ENCODE measurements around the gene PRSS16. TPM values are rescaled to one million over a fixed set of nuclear protein-coding genes. Genes with fewer than 3 reads are reported as not detected.

PRSS16 gene
- total and polyA plus RNA-seq, 7 experiments from 2014 or later: 0.40 to 2.0 (median 0.72) TPM; not detected in 1

- Mint-ChIP-seq H3K36me3 (peaks cover 3 to 30% (median 9%) of the 10 kb centered on the region in 5 donors), H3K4me1 (peaks cover 0 to 5% (median 0%) of the 10 kb centered on the region in 7 donors), H3K4me3 (no peak overlapping the region), H3K27me3 (peaks cover 72 to 95% (median 93%) of the 10 kb centered on the region in 5 donors), H3K27ac (peak overlapping the region in 5 of 9 donors; percentile 11 to 89 (median 64)), H3K9me3 (peaks cover 8 to 94% (median 68%) of the 10 kb centered on the region in 11 donors)
- H3K27me3 ChIP-seq (ENCODE audit: control insufficient read depth in 2 of 2, insufficient read depth in 2 of 2, low read length in 2 of 2): peaks cover 22 to 74% of the 10 kb centered on the region in 2 donors
- DNase-seq (no peak), ATAC-seq (no peak)
- intact Hi-C loops (cut with micrococcal nuclease): loop anchor here (5.0 to 10.0 kb wide), 4 partner anchors 60 to 1520 kb away; no protein-coding TSS in a partner anchor
- H3K36me3 ChIP-seq (ENCODE audit: control insufficient read depth in 2 of 3, insufficient read depth in 3 of 3, low read length in 3 of 3): no peaks in the 10 kb centered on the region
- H3K4me1 ChIP-seq (ENCODE audit: control insufficient read depth in 2 of 2, insufficient read depth in 2 of 2, low read length in 2 of 2): no peaks in the 10 kb centered on the region
- POLR2A ChIA-PET: no interaction called here
- CTCF ChIA-PET: no interaction called here
- H3K27ac ChIP-seq (ENCODE audit: low read depth, low read length): no peak overlapping the region
- H3K4me3 ChIP-seq (ENCODE audit: low read length): no peak overlapping the region
- H3K9me3 ChIP-seq (ENCODE audit: control insufficient read depth in 2 of 3, low read length in 3 of 3): peaks cover 0 to 56% (median 15%) of the 10 kb centered on the region in 3 experiments
Observed at GRCh38 chr6:27294409-27294808, 46.9 kb downstream of the PRSS16 start.

GRCh38 chr6:27295301-27296079 lies 48.0 kb downstream of the PRSS16 start:
- peak overlapping the region in 6 of 9 donors; percentile 44 to 89 (median 57) for H3K27ac Mint-ChIP-seq
- CTCF ChIA-PET: no interaction called here
- peaks cover 65 to 94% (median 87%) of the 10 kb centered on the region in 5 donors for H3K27me3 Mint-ChIP-seq
- H3K27ac ChIP-seq (ENCODE audit: low read depth, low read length): no peak overlapping the region
- H3K4me1 Mint-ChIP-seq: peaks cover 0 to 4% (median 0%) of the 10 kb centered on the region in 7 donors
- H3K36me3 Mint-ChIP-seq: peaks cover 3 to 27% (median 6%) of the 10 kb centered on the region in 5 donors
- POLR2A ChIA-PET: interaction anchor here (0.6 to 1.0 kb wide), 4 partner anchors 73 to 1164 kb away, joined by 3 read pairs; no protein-coding TSS in a partner anchor
- H3K9me3 Mint-ChIP-seq: peaks cover 8 to 89% (median 60%) of the 10 kb centered on the region in 11 donors
- H3K27me3 ChIP-seq (ENCODE audit: control insufficient read depth in 2 of 2, insufficient read depth in 2 of 2, low read length in 2 of 2): peaks cover 21 to 66% of the 10 kb centered on the region in 2 donors
- DNase-seq (no peak), ATAC-seq (no peak)
- H3K36me3 ChIP-seq (ENCODE audit: control insufficient read depth in 2 of 3, insufficient read depth in 3 of 3, low read length in 3 of 3): no peaks in the 10 kb centered on the region
- peaks cover 0 to 55% (median 14%) of the 10 kb centered on the region in 3 experiments for H3K9me3 ChIP-seq (ENCODE audit: control insufficient read depth in 2 of 3, low read length in 3 of 3)
- no peaks in the 10 kb centered on the region for H3K4me1 ChIP-seq (ENCODE audit: control insufficient read depth in 2 of 2, insufficient read depth in 2 of 2, low read length in 2 of 2)
- intact Hi-C loops (cut with micrococcal nuclease): loop anchor here (2.0 to 10.0 kb wide), 6 partner anchors 13 to 1519 kb away; no protein-coding TSS in a partner anchor
- no peak overlapping the region for H3K4me3 ChIP-seq (ENCODE audit: low read length)
- peak overlapping the region in 4 of 10 donors; percentile 0 to 81 (median 34) for H3K4me3 Mint-ChIP-seq

- Histone ChIP-seq H3K27ac (ENCODE audit: low read depth, low read length) (no peak overlapping the region), H3K27me3 (ENCODE audit: control insufficient read depth in 2 of 2, insufficient read depth in 2 of 2, low read length in 2 of 2) (peaks cover 17 to 65% of the 10 kb centered on the region in 2 donors), H3K9me3 (ENCODE audit: control insufficient read depth in 2 of 3, low read length in 3 of 3) (peaks cover 0 to 48% (median 8%) of the 10 kb centered on the region in 3 experiments), H3K36me3 (ENCODE audit: control insufficient read depth in 2 of 3, insufficient read depth in 3 of 3, low read length in 3 of 3) (no peaks in the 10 kb centered on the region), H3K4me1 (ENCODE audit: control insufficient read depth in 2 of 2, insufficient read depth in 2 of 2, low read length in 2 of 2) (no peaks in the 10 kb centered on the region), H3K4me3 (ENCODE audit: low read length) (no peak overlapping the region)
- Mint-ChIP-seq H3K4me1 (peaks cover 0 to 4% (median 2%) of the 10 kb centered on the region in 7 donors), H3K36me3 (peaks cover 3 to 27% (median 4%) of the 10 kb centered on the region in 5 donors), H3K27me3 (peaks cover 60 to 94% (median 86%) of the 10 kb centered on the region in 5 donors), H3K9me3 (peaks cover 8 to 86% (median 53%) of the 10 kb centered on the region in 11 donors), H3K27ac (peak overlapping the region in 6 of 9 donors; percentile 9 to 89 (median 68)), H3K4me3 (peak overlapping the region in 4 of 10 donors; percentile 5 to 81 (median 48))
- ATAC-seq (no peak), DNase-seq (no peak)
- ChIA-PET POLR2A (interaction anchor here (0.6 to 1.0 kb wide), 3 partner anchors 72 to 1163 kb away, joined by 3 read pairs; no protein-coding TSS in a partner anchor), CTCF (no interaction called here)
- intact Hi-C loops (cut with micrococcal nuclease): loop anchor here (2.0 to 10.0 kb wide), 6 partner anchors 13 to 1519 kb away; no protein-coding TSS in a partner anchor
Observed at GRCh38 chr6:27296106-27296783, 48.7 kb downstream of the PRSS16 start.

- H3K36me3 ChIP-seq (ENCODE audit: control insufficient read depth in 2 of 3, insufficient read depth in 3 of 3, low read length in 3 of 3): no peaks in the 10 kb centered on the region
- peaks cover 58 to 93% (median 86%) of the 10 kb centered on the region in 5 donors for H3K27me3 Mint-ChIP-seq
- H3K4me3 Mint-ChIP-seq: peak overlapping the region in 4 of 10 donors; percentile 1 to 47 (median 17)
- ChIA-PET CTCF (no interaction called here), POLR2A (no interaction called here)
- H3K27me3 ChIP-seq (ENCODE audit: control insufficient read depth in 2 of 2, insufficient read depth in 2 of 2, low read length in 2 of 2): peaks cover 17 to 64% of the 10 kb centered on the region in 2 donors
- no peaks in the 10 kb centered on the region for H3K4me1 ChIP-seq (ENCODE audit: control insufficient read depth in 2 of 2, insufficient read depth in 2 of 2, low read length in 2 of 2)
- peaks cover 0 to 6% (median 2%) of the 10 kb centered on the region in 7 donors for H3K4me1 Mint-ChIP-seq
- no peak overlapping the region for H3K27ac ChIP-seq (ENCODE audit: low read depth, low read length)
- H3K27ac Mint-ChIP-seq: peak overlapping the region in 8 of 9 donors; percentile 1 to 50 (median 13)
- H3K9me3 ChIP-seq (ENCODE audit: control insufficient read depth in 2 of 3, low read length in 3 of 3): peaks cover 0 to 37% (median 4%) of the 10 kb centered on the region in 3 experiments
- no peak for DNase-seq
- H3K9me3 Mint-ChIP-seq: peaks cover 4 to 82% (median 48%) of the 10 kb centered on the region in 11 donors
- intact Hi-C loops (cut with micrococcal nuclease): loop anchor here (2.0 to 10.0 kb wide), 6 partner anchors 15 to 1517 kb away; no protein-coding TSS in a partner anchor
- peaks cover 4 to 26% (median 6%) of the 10 kb centered on the region in 5 donors for H3K36me3 Mint-ChIP-seq
- no peak overlapping the region for H3K4me3 ChIP-seq (ENCODE audit: low read length)
- no peak for ATAC-seq
Observed at GRCh38 chr6:27297484-27297856, 50.0 kb downstream of the PRSS16 start.

- Mint-ChIP-seq H3K27ac (peak overlapping the region in 7 of 9 donors; percentile 7 to 68 (median 27)), H3K36me3 (peaks cover 4 to 30% (median 10%) of the 10 kb centered on the region in 5 donors), H3K4me3 (peak overlapping the region in 5 of 10 donors; percentile 1 to 31 (median 20)), H3K4me1 (peaks cover 0 to 6% (median 4%) of the 10 kb centered on the region in 7 donors), H3K9me3 (peaks cover 4 to 87% (median 52%) of the 10 kb centered on the region in 11 donors), H3K27me3 (peaks cover 63 to 97% (median 90%) of the 10 kb centered on the region in 5 donors)
- H3K36me3 ChIP-seq (ENCODE audit: control insufficient read depth in 2 of 3, insufficient read depth in 3 of 3, low read length in 3 of 3): no peaks in the 10 kb centered on the region
- H3K9me3 ChIP-seq (ENCODE audit: control insufficient read depth in 2 of 3, low read length in 3 of 3): peaks cover 0 to 37% (median 4%) of the 10 kb centered on the region in 3 experiments
- intact Hi-C loops (cut with micrococcal nuclease): loop anchor here (2.0 to 10.0 kb wide), 6 partner anchors 15 to 1517 kb away; no protein-coding TSS in a partner anchor
- H3K4me3 ChIP-seq (ENCODE audit: low read length): no peak overlapping the region
- H3K27ac ChIP-seq (ENCODE audit: low read depth, low read length): no peak overlapping the region
- H3K4me1 ChIP-seq (ENCODE audit: control insufficient read depth in 2 of 2, insufficient read depth in 2 of 2, low read length in 2 of 2): no peaks in the 10 kb centered on the region
- CTCF ChIA-PET: no interaction called here
- POLR2A ChIA-PET: no interaction called here
- no peak for ATAC-seq
- no peak for DNase-seq
- peaks cover 21 to 62% of the 10 kb centered on the region in 2 donors for H3K27me3 ChIP-seq (ENCODE audit: control insufficient read depth in 2 of 2, insufficient read depth in 2 of 2, low read length in 2 of 2)
Observed at GRCh38 chr6:27297857-27298730, 50.6 kb downstream of the PRSS16 start.
